NCI-H128 (cell line): Measurements from ENCODE around the gene FFAR4.

Source experiments
- DNase-seq: peaks from one replicate; lab custom pipeline; 2025; ENCODE audit not compliant: unreplicated experiment; lab: John Stamatoyannopoulos, UW

Gene FFAR4

GRCh38 chr10:93599335-93599734, 32.9 kb downstream of the FFAR4 start:
- DNase-seq = no peak

- DNase-seq = no peak
These were observed 33.3 kb downstream of the FFAR4 start for GRCh38 chr10:93599778-93600177.

GRCh38 chr10:93600446-93601145, 34.1 kb downstream of the FFAR4 start:
- no peak for DNase-seq

GRCh38 chr10:93601146-93601773, 34.8 kb downstream of the FFAR4 start, which contains the start of gene RBP4:
RBP4 (minus strand) TSS chr10:93601235; CDS start chr10:93601028, 207 bp downstream.
- no peak for DNase-seq

GRCh38 chr10:93601774-93602162, 35.3 kb downstream of the FFAR4 start:
- DNase-seq = no peak

- DNase-seq = no peak
These were observed 36.6 kb downstream of the FFAR4 start for GRCh38 chr10:93603023-93603422.

- DNase-seq = no peak
These were observed 37.7 kb downstream of the FFAR4 start for GRCh38 chr10:93604146-93604545.

GRCh38 chr10:93608421-93608820, 42.0 kb downstream of the FFAR4 start:
- no peak for DNase-seq

GRCh38 chr10:93612311-93612710, 45.8 kb downstream of the FFAR4 start, which contains the start of gene PDE6C:
PDE6C (plus strand) TSS chr10:93612537; CDS start chr10:93612726, 189 bp downstream.
- DNase-seq = no peak

GRCh38 chr10:93613126-93613525, 46.7 kb downstream of the FFAR4 start:
- no peak for DNase-seq

GRCh38 chr10:93614101-93614825, 47.8 kb downstream of the FFAR4 start:
- no peak for DNase-seq

- DNase-seq = no peak
These were observed 49.2 kb downstream of the FFAR4 start for GRCh38 chr10:93615576-93616235.

GRCh38 chr10:93620925-93621324, 54.5 kb downstream of the FFAR4 start:
- no peak for DNase-seq

- no peak for DNase-seq
These were observed 56.5 kb downstream of the FFAR4 start for GRCh38 chr10:93622942-93623341.

- no peak for DNase-seq
These were observed 62.4 kb downstream of the FFAR4 start for GRCh38 chr10:93628858-93629257.

- DNase-seq = no peak
These were observed 63.3 kb downstream of the FFAR4 start for GRCh38 chr10:93629647-93630305.

GRCh38 chr10:93630625-93631557, 64.4 kb downstream of the FFAR4 start:
- DNase-seq = no peak
